Hepatocyte (in vitro differentiated cells): ENCODE results near the gene ASTN2. TPM values are rescaled to one million over a fixed set of nuclear protein-coding genes. Genes with fewer than 3 reads are reported as not detected.

Experiments used
- DNase-seq: peaks from one replicate; pipeline ENCODE4 v3.0.0-alpha.2; 2016; ENCODE audit warnings: low spot score
- H2AFZ ChIP-seq: fragments of 200-600 bp; sonication (generic); 2 replicates; pipeline ENCODE4 v1.6.0; 2016; ENCODE audit warnings: antibody characterized with exemption, mild to moderate bottlenecking
- H3K27ac ChIP-seq: fragments of 200-600 bp; sonication (generic); 2 replicates; pipeline ENCODE4 v1.5.1; 2016; ENCODE audit warnings: mild to moderate bottlenecking
- H3K27me3 ChIP-seq: fragments of 200-600 bp; sonication (generic); 2 replicates; pipeline ENCODE4 v1.6.1; 2016
- H3K36me3 ChIP-seq: fragments of 200-600 bp; sonication (generic); replicated peaks from 2 replicates; pipeline ENCODE4 v1.5.1; 2016; ENCODE audit warnings: low read depth; ENCODE audit not compliant: insufficient read depth
- H3K4me1 ChIP-seq: fragments of 200-600 bp; sonication (generic); 2 replicates; pipeline ENCODE4 v1.5.1; 2016; ENCODE audit warnings: mild to moderate bottlenecking, moderate library complexity; ENCODE audit not compliant: insufficient read depth
- H3K4me2 ChIP-seq: fragments of 200-600 bp; sonication (generic); 2 replicates; pipeline ENCODE4 v1.6.0; 2016
- H3K4me3 ChIP-seq: fragments of 200-600 bp; sonication (generic); 2 replicates; pipeline ENCODE4 v1.5.1; 2016; ENCODE audit warnings: mild to moderate bottlenecking
- H3K79me2 ChIP-seq: fragments of 200-600 bp; sonication (generic); 2 replicates; pipeline ENCODE4 v1.6.0; 2017; ENCODE audit warnings: mild to moderate bottlenecking
- H3K9me2 ChIP-seq: fragments of 200-600 bp; sonication (generic); replicated peaks from 2 replicates; pipeline ENCODE4 v1.6.0; 2017; ENCODE audit warnings: mild to moderate bottlenecking; ENCODE audit not compliant: insufficient read depth
- H3K9me3 ChIP-seq: fragments of 200-600 bp; sonication (generic); 2 replicates; pipeline ENCODE4 v1.5.1; 2016; ENCODE audit warnings: low read depth, mild to moderate bottlenecking
- H4K20me1 ChIP-seq: fragments of 200-600 bp; sonication (generic); 2 replicates; pipeline ENCODE4 v1.6.0; 2016; ENCODE audit warnings: mild to moderate bottlenecking; ENCODE audit not compliant: insufficient read depth, poor library complexity, severe bottlenecking
- EZH2 ChIP-seq: fragments of 200-600 bp; sonication (generic); IDR thresholded peaks from 2 replicates; pipeline ENCODE4 v1.6.1; 2016; ENCODE audit warnings: antibody characterized with exemption, mild to moderate bottlenecking, borderline replicate concordance
- EZH2phosphoT487 ChIP-seq: fragments of 200-600 bp; sonication (generic); IDR thresholded peaks from one replicate; pipeline ENCODE4 v1.6.1; 2018; ENCODE audit warnings: antibody characterized with exemption, mild to moderate bottlenecking, low read depth, moderate library complexity; ENCODE audit not compliant: unreplicated experiment, severe bottlenecking
- WGBS: methylation state at CpG from one replicate; pipeline ENCODE4 v1.1.6; 2016; ENCODE audit warnings: low lambda C conversion rate; ENCODE audit errors: missing lambda C conversion rate; 5-methylcytosine and 5-hydroxymethylcytosine counted together
- polyA plus RNA-seq: library from polyadenylated mRNA; unstranded; fragments of >200 nt; fragmentation: Nextera tagmentation; extraction: Ambion mirVana; gene quantifications from 2 replicates; pipeline ENCODE4 v1.2.1, GENCODE V29; 2016
- total RNA-seq: library from RNA; depleted of rRNA; stranded (reverse); fragments of >200 nt; gene quantifications from 2 replicates; pipeline ENCODE4 v1.2.3, GENCODE V29; 2014
- TF ChIP-seq, protein P1 (sequence below): fragments of 200-600 bp; sonication (generic); IDR thresholded peaks from 2 replicates; pipeline ENCODE4 v1.5.1; 2016; ENCODE audit warnings: antibody characterized with exemption, mild to moderate bottlenecking; ENCODE audit not compliant: poor library complexity

The ASTN2 gene
- total and polyA plus RNA-seq, 2 experiments from 2014 or later, result 6.4 to 8.4 TPM

DNA sequence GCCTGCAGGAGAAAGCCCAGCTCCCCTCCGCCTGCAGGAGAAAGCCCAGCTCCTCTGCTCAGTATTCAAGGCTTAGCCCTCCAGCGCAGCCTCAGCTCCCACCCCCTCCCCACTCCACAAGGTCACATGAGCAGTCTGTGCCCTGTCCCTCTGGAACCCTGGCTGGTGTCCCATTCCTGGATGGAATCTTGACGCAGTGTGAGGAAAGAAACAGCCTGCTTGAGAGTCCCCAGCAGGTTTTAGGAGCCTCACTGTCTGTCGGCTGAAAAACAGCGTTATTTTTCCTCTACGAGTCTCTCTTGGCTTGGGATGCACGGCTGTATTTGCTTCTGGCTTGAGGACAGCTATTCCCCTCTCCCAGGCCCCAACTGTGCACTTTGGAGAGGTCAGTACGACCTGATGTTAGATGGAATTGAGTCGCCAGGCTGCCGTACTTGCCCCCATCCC, 937.9 kb downstream of the ASTN2 start:
- H4K20me1 ChIP-seq, result no peaks in the 10 kb centered on the region
- H3K4me2 ChIP-seq, result peak overlapping the region; percentile 44
- no peaks in the 10 kb centered on the region for H3K36me3 ChIP-seq
- H3K9me2 ChIP-seq, result no peaks in the 10 kb centered on the region
- 52% methylated on average over 10 of the region's 10 CpGs for WGBS
- no peak overlapping the region for H3K4me3 ChIP-seq
- H3K4me1 ChIP-seq, result peaks cover 8% of the 10 kb centered on the region
- H3K27me3 ChIP-seq, result no peaks in the 10 kb centered on the region
- peak; percentile 35 for DNase-seq
- TF ChIP-seq EZH2phosphoT487, result no peak
- no peak for TF ChIP-seq EZH2
- TF ChIP-seq, protein P1, sequence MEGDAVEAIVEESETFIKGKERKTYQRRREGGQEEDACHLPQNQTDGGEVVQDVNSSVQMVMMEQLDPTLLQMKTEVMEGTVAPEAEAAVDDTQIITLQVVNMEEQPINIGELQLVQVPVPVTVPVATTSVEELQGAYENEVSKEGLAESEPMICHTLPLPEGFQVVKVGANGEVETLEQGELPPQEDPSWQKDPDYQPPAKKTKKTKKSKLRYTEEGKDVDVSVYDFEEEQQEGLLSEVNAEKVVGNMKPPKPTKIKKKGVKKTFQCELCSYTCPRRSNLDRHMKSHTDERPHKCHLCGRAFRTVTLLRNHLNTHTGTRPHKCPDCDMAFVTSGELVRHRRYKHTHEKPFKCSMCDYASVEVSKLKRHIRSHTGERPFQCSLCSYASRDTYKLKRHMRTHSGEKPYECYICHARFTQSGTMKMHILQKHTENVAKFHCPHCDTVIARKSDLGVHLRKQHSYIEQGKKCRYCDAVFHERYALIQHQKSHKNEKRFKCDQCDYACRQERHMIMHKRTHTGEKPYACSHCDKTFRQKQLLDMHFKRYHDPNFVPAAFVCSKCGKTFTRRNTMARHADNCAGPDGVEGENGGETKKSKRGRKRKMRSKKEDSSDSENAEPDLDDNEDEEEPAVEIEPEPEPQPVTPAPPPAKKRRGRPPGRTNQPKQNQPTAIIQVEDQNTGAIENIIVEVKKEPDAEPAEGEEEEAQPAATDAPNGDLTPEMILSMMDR, result no peak
- no peaks in the 10 kb centered on the region for H3K9me3 ChIP-seq
- no peak overlapping the region for H2AFZ ChIP-seq
- no peaks in the 10 kb centered on the region for H3K79me2 ChIP-seq
- H3K27ac ChIP-seq, result peak overlapping the region; percentile 24

DNA sequence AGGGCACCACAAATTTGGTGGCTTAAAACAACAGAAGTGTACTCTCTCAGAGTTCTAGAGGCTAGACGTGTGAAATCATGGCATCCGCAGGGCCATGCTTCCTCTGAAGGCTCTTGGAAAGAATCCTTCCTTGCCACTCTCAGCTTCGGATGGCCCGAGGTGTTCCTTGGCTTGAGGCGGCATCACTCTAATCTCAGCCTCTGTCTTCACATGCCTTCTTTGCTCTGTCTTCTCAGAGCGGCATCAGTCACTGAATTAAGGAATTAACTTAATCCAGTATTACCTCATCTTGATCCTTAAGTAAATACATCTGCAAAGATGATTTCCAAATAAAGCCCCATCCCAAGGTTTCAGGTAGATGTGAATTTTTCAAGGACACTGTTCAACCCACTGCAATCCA, 938.9 kb downstream of the ASTN2 start:
- Histone ChIP-seq H3K79me2 (no peaks in the 10 kb centered on the region), H3K36me3 (no peaks in the 10 kb centered on the region), H2AFZ (no peak overlapping the region), H3K4me2 (no peak overlapping the region), H3K9me3 (no peaks in the 10 kb centered on the region), H3K9me2 (no peaks in the 10 kb centered on the region), H3K27me3 (no peaks in the 10 kb centered on the region), H3K4me1 (peaks cover 15% of the 10 kb centered on the region), H4K20me1 (no peaks in the 10 kb centered on the region), H3K4me3 (no peak overlapping the region), H3K27ac (no peak overlapping the region)
- WGBS, result 85% methylated on average over 6 of the region's 6 CpGs
- no peak for DNase-seq
- no peak for TF ChIP-seq EZH2phosphoT487
- TF ChIP-seq, protein P1, result no peak

DNA sequence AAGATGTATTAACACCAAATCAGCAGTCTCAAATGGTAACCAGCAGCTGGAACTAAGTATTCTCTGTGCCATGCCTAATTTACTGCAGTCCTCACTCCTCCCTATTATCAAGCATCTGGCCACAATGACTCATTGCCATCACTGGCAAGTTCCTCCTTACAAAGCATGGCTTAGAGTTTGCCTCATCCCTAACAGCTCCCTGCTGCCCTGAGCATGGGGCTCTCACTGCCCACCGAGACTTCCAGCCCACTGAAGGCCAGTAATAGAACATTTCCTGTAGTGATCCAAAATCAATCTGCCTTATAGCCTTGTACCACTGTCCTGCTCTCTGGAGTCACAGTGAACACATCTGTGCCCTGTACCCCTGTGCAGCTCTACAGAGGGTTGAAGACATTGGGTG, 939.7 kb downstream of the ASTN2 start:
- H3K4me1 ChIP-seq, result peaks cover 21% of the 10 kb centered on the region
- no peaks in the 10 kb centered on the region for H3K9me2 ChIP-seq
- no peak overlapping the region for H3K4me2 ChIP-seq
- no peaks in the 10 kb centered on the region for H3K9me3 ChIP-seq
- no peaks in the 10 kb centered on the region for H3K36me3 ChIP-seq
- H3K27ac ChIP-seq, result no peak overlapping the region
- no peaks in the 10 kb centered on the region for H3K27me3 ChIP-seq
- H3K79me2 ChIP-seq, result no peaks in the 10 kb centered on the region
- H4K20me1 ChIP-seq, result no peaks in the 10 kb centered on the region
- H2AFZ ChIP-seq, result no peak overlapping the region
- no peak overlapping the region for H3K4me3 ChIP-seq
- TF ChIP-seq EZH2 (no peak), EZH2phosphoT487 (no peak)
- TF ChIP-seq, protein P1, result no peak
- no peak for DNase-seq
- 88% methylated on average over 1 of the region's 1 CpG for WGBS
